Measurements from ENCODE around the gene SPRED2. TPM values are rescaled to one million over a fixed set of nuclear protein-coding genes. Genes with fewer than 3 reads are reported as not detected.

SPRED2 gene
- total and polyA plus RNA-seq, 2 donors from 2014 or later, result 8.9 to 42.3 TPM

DNA sequence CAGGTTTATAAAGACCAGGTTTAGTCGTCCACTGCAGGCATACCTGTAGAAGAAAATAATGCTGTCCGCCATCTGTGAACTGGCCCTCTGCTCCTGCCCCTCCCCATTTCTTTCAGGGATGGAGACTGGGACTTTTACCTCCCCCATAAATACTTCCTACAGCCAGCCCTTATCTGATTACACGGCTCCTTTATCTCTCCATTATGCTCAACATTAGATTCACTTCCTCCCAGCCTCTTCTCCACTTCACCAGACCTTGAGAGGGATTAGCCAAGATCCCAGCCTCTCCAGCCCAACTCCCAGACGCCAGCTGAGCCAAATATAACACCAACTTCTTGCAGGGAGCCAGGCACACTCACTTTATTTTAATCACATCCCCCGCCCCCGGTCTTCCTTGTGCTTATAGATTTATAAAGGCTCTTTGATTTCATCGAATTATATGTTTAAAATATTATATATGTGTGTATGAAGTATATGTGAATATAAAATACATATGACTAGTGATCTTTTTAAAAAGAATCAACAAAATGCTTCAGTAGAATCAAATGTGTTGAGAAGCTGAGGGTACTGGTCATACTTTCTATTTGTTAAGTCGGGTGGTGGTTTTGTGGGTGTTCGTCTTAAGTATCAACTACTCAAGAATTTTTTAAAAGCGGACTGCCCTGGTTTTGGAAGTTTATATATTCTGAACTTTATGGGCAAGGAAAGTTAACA lies 81.0 kb downstream of the SPRED2 start:
- no peak overlapping the region for H3K27ac ChIP-seq (ENCODE audit: low read depth in 2 of 2, low read length in 2 of 2)
- no peak overlapping the region for H3K9ac ChIP-seq (ENCODE audit: low read length in 3 of 3)
- no peaks in the 10 kb centered on the region for H3K9me3 ChIP-seq (ENCODE audit: control insufficient read depth in 2 of 3, insufficient read depth in 1 of 3, low read length in 3 of 3)
- H3K36me3 ChIP-seq (ENCODE audit: control insufficient read depth in 2 of 3, insufficient read depth in 3 of 3, low read length in 3 of 3), result no peaks in the 10 kb centered on the region
- DNase-seq (peak in 1 of 5 donors; percentile 31), FAIRE-seq (no peak)
- intact Hi-C loops (cut with DNase I), result no loop called here
- no peaks in the 10 kb centered on the region for H3K27me3 ChIP-seq (ENCODE audit: control insufficient read depth, insufficient read depth, low read length)
- H3K4me1 ChIP-seq (ENCODE audit: control insufficient read depth in 2 of 3, insufficient read depth in 2 of 3, low read depth in 1 of 3, low read length in 3 of 3), result peaks cover 2 to 7% (median 5%) of the 10 kb centered on the region in 3 donors
- TF ChIP-seq CTCF (IDR thresholded peaks at IDR 0.05; ENCODE audit: borderline replicate concordance, extremely low read depth, insufficient read depth), result no peak
- H3K4me3 ChIP-seq (ENCODE audit: low read length in 3 of 3), result no peak overlapping the region

DNA sequence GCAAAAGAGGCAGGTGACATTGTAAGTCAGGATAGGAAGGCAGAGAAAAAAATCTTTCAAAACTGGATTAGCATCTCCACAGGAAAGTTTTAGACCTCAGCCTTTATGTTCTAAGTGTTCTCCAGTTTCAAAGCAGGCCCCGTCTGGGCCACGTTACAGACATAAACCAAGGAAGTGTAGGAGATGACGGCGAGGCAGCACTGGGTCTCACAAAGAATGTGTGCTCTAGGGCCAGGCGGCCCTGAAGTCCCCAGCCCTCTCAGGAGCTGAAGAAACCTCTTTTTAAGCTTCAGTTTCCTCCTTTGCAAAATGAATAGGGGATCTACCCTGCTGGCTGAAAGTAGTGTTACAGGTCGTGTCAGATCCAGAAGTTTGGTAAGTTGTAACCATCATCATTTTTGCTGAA lies 81.7 kb downstream of the SPRED2 start:
- no peak overlapping the region for H3K27ac ChIP-seq (ENCODE audit: low read depth in 2 of 2, low read length in 2 of 2)
- no peaks in the 10 kb centered on the region for H3K27me3 ChIP-seq (ENCODE audit: control insufficient read depth, insufficient read depth, low read length)
- no peak overlapping the region for H3K9ac ChIP-seq (ENCODE audit: low read length in 3 of 3)
- TF ChIP-seq CTCF (IDR thresholded peaks at IDR 0.05; ENCODE audit: borderline replicate concordance, extremely low read depth, insufficient read depth), result no peak
- no peak for FAIRE-seq
- intact Hi-C loops (cut with DNase I), result no loop called here
- no peak overlapping the region for H3K4me3 ChIP-seq (ENCODE audit: low read length in 3 of 3)
- DNase-seq, result peak in 3 of 5 donors; percentile 61 to 73 (median 62)
- H3K4me1 ChIP-seq (ENCODE audit: control insufficient read depth in 2 of 3, insufficient read depth in 2 of 3, low read depth in 1 of 3, low read length in 3 of 3), result peaks cover 2 to 7% (median 5%) of the 10 kb centered on the region in 3 donors
- no peaks in the 10 kb centered on the region for H3K9me3 ChIP-seq (ENCODE audit: control insufficient read depth in 2 of 3, insufficient read depth in 1 of 3, low read length in 3 of 3)
- H3K36me3 ChIP-seq (ENCODE audit: control insufficient read depth in 2 of 3, insufficient read depth in 3 of 3, low read length in 3 of 3), result no peaks in the 10 kb centered on the region

DNA sequence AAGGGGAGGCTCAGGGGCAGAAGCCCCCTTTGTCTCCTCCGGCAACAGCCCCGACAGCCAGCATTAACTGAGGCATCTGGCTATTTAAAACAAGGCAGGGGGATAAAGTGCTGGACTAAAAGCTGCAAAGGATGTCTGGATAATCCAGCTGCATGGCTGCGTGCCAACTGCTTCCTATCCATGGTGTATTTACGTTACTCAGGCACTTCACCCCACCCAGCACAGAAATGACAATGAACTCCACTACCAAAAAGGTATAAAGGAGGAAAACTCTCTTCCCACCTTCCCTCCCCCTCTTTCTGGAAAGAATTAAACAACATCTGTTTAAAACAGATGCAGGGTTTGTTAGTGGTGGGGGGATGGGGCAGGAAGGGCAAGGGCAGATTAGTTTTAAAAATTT lies 82.5 kb downstream of the SPRED2 start:
- intact Hi-C loops (cut with DNase I), result no loop called here
- no peak overlapping the region for H3K27ac ChIP-seq (ENCODE audit: low read depth in 2 of 2, low read length in 2 of 2)
- no peak for TF ChIP-seq CTCF (IDR thresholded peaks at IDR 0.05; ENCODE audit: borderline replicate concordance, extremely low read depth, insufficient read depth)
- no peaks in the 10 kb centered on the region for H3K27me3 ChIP-seq (ENCODE audit: control insufficient read depth, insufficient read depth, low read length)
- H3K36me3 ChIP-seq (ENCODE audit: control insufficient read depth in 2 of 3, insufficient read depth in 3 of 3, low read length in 3 of 3), result no peaks in the 10 kb centered on the region
- no peaks in the 10 kb centered on the region for H3K9me3 ChIP-seq (ENCODE audit: control insufficient read depth in 2 of 3, insufficient read depth in 1 of 3, low read length in 3 of 3)
- FAIRE-seq (no peak), DNase-seq (peak in 3 of 5 donors; percentile 65 to 79 (median 66))
- no peak overlapping the region for H3K4me3 ChIP-seq (ENCODE audit: low read length in 3 of 3)
- no peak overlapping the region for H3K9ac ChIP-seq (ENCODE audit: low read length in 3 of 3)
- H3K4me1 ChIP-seq (ENCODE audit: control insufficient read depth in 2 of 3, insufficient read depth in 2 of 3, low read depth in 1 of 3, low read length in 3 of 3), result peaks cover 2 to 7% (median 5%) of the 10 kb centered on the region in 3 donors
